Measurements from ENCODE around the gene SLC46A1.

DNA sequence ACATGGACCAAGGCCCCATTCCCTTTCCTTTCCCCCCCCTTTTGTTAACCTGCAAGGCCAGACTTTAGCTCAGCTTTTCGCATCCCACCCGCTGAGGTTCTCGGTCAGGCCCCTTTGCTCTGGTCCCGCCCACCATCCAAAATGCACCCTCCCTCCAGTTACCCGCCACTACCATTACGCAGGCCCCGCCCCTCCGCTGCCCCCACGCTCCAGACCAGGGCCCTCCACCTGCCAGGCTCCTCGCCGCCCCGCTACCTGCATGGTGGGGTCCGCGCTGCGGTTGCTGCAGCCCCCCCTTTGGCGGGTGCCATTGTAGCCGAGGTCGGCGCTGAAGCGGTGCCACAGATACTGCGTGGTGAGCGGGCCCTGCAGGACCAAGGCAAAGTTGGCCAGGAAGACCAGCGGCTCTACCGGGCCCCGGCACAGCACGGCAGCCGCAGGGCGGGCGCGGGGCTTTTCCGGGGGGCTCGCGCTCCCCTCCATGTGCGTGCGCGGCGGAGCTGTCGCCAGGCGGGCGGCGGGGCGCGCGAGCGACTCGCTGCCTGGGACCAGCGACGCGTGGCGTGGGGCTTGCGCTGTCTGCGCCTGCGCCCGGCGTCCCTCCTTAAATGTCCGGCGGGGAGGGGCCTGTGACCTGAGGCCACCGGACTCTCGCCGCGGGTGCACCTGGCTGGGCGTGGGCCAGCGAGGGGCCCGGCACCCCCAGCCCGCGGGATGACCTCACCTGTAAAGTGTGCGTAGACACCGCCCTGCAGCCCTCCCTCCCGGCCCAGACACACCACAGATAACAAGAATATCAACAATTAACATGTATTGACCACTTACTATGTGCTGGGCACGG is at the start of gene SLC46A1:
- TF ChIP-seq, protein P1, sequence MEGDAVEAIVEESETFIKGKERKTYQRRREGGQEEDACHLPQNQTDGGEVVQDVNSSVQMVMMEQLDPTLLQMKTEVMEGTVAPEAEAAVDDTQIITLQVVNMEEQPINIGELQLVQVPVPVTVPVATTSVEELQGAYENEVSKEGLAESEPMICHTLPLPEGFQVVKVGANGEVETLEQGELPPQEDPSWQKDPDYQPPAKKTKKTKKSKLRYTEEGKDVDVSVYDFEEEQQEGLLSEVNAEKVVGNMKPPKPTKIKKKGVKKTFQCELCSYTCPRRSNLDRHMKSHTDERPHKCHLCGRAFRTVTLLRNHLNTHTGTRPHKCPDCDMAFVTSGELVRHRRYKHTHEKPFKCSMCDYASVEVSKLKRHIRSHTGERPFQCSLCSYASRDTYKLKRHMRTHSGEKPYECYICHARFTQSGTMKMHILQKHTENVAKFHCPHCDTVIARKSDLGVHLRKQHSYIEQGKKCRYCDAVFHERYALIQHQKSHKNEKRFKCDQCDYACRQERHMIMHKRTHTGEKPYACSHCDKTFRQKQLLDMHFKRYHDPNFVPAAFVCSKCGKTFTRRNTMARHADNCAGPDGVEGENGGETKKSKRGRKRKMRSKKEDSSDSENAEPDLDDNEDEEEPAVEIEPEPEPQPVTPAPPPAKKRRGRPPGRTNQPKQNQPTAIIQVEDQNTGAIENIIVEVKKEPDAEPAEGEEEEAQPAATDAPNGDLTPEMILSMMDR (optimal IDR thresholded peaks at IDR 0.05 in 1 of 3, IDR thresholded peaks at IDR 0.05 in 1 of 3, conservative IDR thresholded peaks at IDR 0.05 in 1 of 3; ENCODE audit: extremely low read depth in 1 of 3, insufficient read depth in 2 of 3, low read length in 3 of 3), result no peak
- no peak for TF ChIP-seq EZH2 (IDR thresholded peaks at IDR 0.05; ENCODE audit: low read length)
